ENCODE data around the gene FAXDC2.

DNA sequence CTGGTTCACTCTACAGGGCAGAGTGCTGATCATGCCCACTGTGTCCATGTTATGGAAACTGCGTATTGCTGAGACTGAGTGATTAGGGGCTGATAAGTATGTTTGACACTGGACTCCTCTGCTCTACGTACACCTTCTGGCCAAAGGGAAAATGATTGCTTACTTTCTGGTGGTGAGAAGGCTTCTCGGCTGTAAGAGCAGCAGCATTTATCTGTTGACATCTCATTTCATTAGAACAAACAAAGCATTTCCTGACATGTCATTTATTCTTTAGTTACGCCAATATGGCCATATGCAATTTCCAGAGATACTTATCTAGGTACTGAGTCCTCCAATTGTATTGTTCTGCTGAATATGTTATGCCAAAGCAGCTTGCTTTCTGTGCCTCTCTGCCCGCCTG is 5.6 kb downstream of the FAXDC2 start:
- TF ChIP-seq, protein P1, sequence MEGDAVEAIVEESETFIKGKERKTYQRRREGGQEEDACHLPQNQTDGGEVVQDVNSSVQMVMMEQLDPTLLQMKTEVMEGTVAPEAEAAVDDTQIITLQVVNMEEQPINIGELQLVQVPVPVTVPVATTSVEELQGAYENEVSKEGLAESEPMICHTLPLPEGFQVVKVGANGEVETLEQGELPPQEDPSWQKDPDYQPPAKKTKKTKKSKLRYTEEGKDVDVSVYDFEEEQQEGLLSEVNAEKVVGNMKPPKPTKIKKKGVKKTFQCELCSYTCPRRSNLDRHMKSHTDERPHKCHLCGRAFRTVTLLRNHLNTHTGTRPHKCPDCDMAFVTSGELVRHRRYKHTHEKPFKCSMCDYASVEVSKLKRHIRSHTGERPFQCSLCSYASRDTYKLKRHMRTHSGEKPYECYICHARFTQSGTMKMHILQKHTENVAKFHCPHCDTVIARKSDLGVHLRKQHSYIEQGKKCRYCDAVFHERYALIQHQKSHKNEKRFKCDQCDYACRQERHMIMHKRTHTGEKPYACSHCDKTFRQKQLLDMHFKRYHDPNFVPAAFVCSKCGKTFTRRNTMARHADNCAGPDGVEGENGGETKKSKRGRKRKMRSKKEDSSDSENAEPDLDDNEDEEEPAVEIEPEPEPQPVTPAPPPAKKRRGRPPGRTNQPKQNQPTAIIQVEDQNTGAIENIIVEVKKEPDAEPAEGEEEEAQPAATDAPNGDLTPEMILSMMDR (IDR thresholded peaks at IDR 0.05) = no peak
- TF ChIP-seq POLR2A (IDR thresholded peaks at IDR 0.05) = no peak

Data from uterus (tissue), 2 donors.